MM.1S (cell line): ENCODE measurements around the gene SMURF1.

ENCODE experiments used
- EZH2phosphoT487 ChIP-seq: fragments of 300-600 bp; sonication (generic); IDR thresholded peaks from 2 replicates; pipeline ENCODE4 v1.6.1; 2018; ENCODE audit warnings: antibody characterized with exemption, low read length
- TF ChIP-seq, protein P1 (sequence below): fragments of 300-600 bp; sonication (generic); IDR thresholded peaks from 2 replicates; pipeline ENCODE4 v1.5.1; 2016; ENCODE audit warnings: antibody characterized with exemption, low read length, mixed read lengths

DNA sequence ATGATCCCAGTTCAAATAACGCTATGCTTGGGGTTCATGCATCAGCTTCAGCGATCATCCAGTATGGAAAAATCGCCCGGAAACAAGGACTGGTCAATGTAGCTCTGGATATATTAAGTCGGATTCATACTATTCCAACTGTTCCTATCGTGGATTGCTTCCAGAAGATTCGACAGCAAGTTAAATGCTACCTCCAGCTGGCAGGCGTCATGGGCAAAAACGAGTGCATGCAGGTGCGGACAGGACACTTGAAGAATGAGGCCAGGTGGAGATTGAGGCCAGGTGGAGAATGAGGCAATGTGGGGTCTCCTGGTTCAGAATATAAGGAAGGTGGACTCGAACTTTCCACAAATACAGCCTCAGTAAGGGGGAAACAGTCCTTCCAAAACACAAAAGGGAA is 159.8 kb downstream of the SMURF1 start:
- TF ChIP-seq, protein P1, sequence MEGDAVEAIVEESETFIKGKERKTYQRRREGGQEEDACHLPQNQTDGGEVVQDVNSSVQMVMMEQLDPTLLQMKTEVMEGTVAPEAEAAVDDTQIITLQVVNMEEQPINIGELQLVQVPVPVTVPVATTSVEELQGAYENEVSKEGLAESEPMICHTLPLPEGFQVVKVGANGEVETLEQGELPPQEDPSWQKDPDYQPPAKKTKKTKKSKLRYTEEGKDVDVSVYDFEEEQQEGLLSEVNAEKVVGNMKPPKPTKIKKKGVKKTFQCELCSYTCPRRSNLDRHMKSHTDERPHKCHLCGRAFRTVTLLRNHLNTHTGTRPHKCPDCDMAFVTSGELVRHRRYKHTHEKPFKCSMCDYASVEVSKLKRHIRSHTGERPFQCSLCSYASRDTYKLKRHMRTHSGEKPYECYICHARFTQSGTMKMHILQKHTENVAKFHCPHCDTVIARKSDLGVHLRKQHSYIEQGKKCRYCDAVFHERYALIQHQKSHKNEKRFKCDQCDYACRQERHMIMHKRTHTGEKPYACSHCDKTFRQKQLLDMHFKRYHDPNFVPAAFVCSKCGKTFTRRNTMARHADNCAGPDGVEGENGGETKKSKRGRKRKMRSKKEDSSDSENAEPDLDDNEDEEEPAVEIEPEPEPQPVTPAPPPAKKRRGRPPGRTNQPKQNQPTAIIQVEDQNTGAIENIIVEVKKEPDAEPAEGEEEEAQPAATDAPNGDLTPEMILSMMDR, result no peak
- TF ChIP-seq EZH2phosphoT487, result no peak
